Bronchial epithelial cell (primary cell): Measurements from ENCODE around the gene PDIA2. TPM values are rescaled to one million over a fixed set of nuclear protein-coding genes. Genes with fewer than 3 reads are reported as not detected.

ENCODE experiments used
- DNase-seq: peaks from one replicate; pipeline ENCODE4 v3.0.0-alpha.2; 2010; ENCODE audit warnings: low read depth
- FAIRE-seq: peaks from 2 replicates; lab custom pipeline; 2011; peaks lifted over from hg19 to GRCh38; lab: Jason Lieb, UNC
- H3K27me3 ChIP-seq: 2 replicates; pipeline ENCODE4 v1.5.1; 2011; ENCODE audit warnings: low read length; ENCODE audit not compliant: control insufficient read depth, insufficient read depth
- H3K36me3 ChIP-seq: 2 replicates; pipeline ENCODE4 v1.5.1; 2011; ENCODE audit warnings: low read length; ENCODE audit not compliant: control insufficient read depth, insufficient read depth
- H3K4me3 ChIP-seq: 2 replicates; pipeline ENCODE4 v1.5.1; 2011; ENCODE audit warnings: mild to moderate bottlenecking, low read depth, low read length, control low read depth
- CTCF ChIP-seq: IDR thresholded peaks from 2 replicates; pipeline ENCODE4 v1.5.1; 2011; ENCODE audit warnings: mild to moderate bottlenecking, moderate library complexity, low read length, control low read depth, inconsistent platforms; ENCODE audit not compliant: insufficient read depth, severe bottlenecking
- total RNA-seq: library from RNA; depleted of rRNA; stranded (reverse); fragments of >200 nt; gene quantifications from 2 replicates; pipeline ENCODE4 v1.2.1, GENCODE V29; 2014

Gene PDIA2
- under 0.01 TPM in 1 of 2 replicates, not detected in the other for total RNA-seq

GRCh38 chr16:283033-283805, at the start of gene PDIA2:
PDIA2 (plus strand) TSS chr16:283164; CDS start chr16:283170, 6 bp downstream.
- TF ChIP-seq CTCF = no peak
- H3K36me3 ChIP-seq = peaks cover 7% of the 10 kb centered on the region

GRCh38 chr16:234468-235305, 48.3 kb upstream of the PDIA2 start, which contains the start of gene FAM234A:
FAM234A (plus strand) TSS chr16:234821; CDS start chr16:254414, 19,593 bp downstream.
- TF ChIP-seq CTCF = peak; percentile 63
- FAIRE-seq = no peak
- Histone ChIP-seq H3K4me3 (peak within 1 kb of the TSS; percentile 86), H3K27me3 (no peaks in the 10 kb centered on the region), H3K36me3 (no peaks in the 10 kb centered on the region)
- DNase-seq = peak; percentile 74

More at GRCh38 chr16:283033-283805, at the start of gene PDIA2:
- FAIRE-seq (no peak), DNase-seq (no peak)
- H3K27me3 ChIP-seq = peaks cover 12% of the 10 kb centered on the region
- no peak within 1 kb of the TSS for H3K4me3 ChIP-seq

GRCh38 chr16:239948-240277, 43.1 kb upstream of the PDIA2 start:
- no peak for TF ChIP-seq CTCF
- peak; percentile 23 for FAIRE-seq
- DNase-seq = no peak
- H3K27me3 ChIP-seq = no peaks in the 10 kb centered on the region
- H3K4me3 ChIP-seq = no peak overlapping the region
- H3K36me3 ChIP-seq = no peaks in the 10 kb centered on the region

- FAIRE-seq = no peak
- no peaks in the 10 kb centered on the region for H3K36me3 ChIP-seq
- H3K4me3 ChIP-seq = no peak overlapping the region
- H3K27me3 ChIP-seq = no peaks in the 10 kb centered on the region
- DNase-seq = no peak
- TF ChIP-seq CTCF = no peak
Measured at GRCh38 chr16:240559-240958, 42.4 kb upstream of the PDIA2 start.

- no peak for TF ChIP-seq CTCF
- no peak for FAIRE-seq
- Histone ChIP-seq H3K36me3 (no peaks in the 10 kb centered on the region), H3K27me3 (no peaks in the 10 kb centered on the region), H3K4me3 (no peak overlapping the region)
- no peak for DNase-seq
Measured at GRCh38 chr16:242281-242680, 40.7 kb upstream of the PDIA2 start.
